Measurements from ENCODE around the gene CRELD1.

- TF ChIP-seq CTCF (IDR thresholded peaks at IDR 0.05): no peak
- TF ChIP-seq POLR2A (IDR thresholded peaks at IDR 0.05): no peak
Observed at GRCh38 chr3:9978710-9979305, 45.2 kb downstream of the CRELD1 start.

Data from esophagus squamous epithelium (tissue), 4 donors.